Measurements from ENCODE around the gene DTX1.

GRCh38 chr12:113145720-113146551 lies 89.4 kb downstream of the DTX1 start:
- TF ChIP-seq POLR2A (IDR thresholded peaks at IDR 0.05) = no peak
- TF ChIP-seq, protein P1, sequence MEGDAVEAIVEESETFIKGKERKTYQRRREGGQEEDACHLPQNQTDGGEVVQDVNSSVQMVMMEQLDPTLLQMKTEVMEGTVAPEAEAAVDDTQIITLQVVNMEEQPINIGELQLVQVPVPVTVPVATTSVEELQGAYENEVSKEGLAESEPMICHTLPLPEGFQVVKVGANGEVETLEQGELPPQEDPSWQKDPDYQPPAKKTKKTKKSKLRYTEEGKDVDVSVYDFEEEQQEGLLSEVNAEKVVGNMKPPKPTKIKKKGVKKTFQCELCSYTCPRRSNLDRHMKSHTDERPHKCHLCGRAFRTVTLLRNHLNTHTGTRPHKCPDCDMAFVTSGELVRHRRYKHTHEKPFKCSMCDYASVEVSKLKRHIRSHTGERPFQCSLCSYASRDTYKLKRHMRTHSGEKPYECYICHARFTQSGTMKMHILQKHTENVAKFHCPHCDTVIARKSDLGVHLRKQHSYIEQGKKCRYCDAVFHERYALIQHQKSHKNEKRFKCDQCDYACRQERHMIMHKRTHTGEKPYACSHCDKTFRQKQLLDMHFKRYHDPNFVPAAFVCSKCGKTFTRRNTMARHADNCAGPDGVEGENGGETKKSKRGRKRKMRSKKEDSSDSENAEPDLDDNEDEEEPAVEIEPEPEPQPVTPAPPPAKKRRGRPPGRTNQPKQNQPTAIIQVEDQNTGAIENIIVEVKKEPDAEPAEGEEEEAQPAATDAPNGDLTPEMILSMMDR (IDR thresholded peaks at IDR 0.05) = no peak
